Measurements from ENCODE around the gene TCEAL7.

TCEAL7 gene

DNA sequence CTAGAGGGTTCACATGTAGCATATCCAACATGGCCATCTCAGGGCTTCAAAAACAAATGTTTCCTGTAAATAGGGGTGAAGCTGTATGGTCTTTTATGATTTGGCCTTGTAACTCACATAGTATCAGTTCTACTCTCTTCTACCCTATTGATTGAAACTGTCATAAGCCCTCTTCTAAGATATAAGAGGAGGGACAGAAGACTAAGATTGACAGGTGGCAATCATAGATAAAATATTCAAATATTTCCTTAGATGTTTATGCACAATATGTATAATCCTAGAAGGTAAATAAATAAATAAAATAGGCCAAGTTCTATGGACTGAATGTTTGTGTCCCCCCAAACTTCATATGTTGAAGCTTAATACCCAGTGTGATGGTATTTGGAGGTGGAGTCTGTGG, 39.4 kb downstream of the TCEAL7 start:
- DNase-seq, result no peak

DNA sequence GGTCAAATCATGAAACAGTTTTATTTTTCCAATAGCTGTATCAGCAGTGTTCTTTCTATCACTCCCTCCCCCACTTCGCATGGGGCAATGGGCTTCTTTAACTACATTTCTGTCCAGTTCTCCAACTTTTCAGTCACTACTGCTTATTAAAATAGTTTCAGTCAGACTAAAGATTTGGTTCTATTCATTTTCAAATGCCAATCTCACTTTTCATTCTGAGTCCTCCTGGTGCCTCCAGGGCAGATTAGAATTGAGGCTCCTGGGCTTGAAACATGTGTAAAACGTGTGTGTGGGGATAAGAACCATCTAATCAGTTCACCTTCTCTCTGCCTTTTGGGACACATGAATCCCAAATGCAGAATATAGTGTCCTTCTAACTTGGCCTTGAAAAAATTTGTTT, 42.8 kb downstream of the TCEAL7 start:
- no peak for DNase-seq

GRCh38 chrX:103373581-103373980, 43.5 kb downstream of the TCEAL7 start:
- no peak for DNase-seq

GRCh38 chrX:103376118-103376978, 46.3 kb downstream of the TCEAL7 start, which contains the start of gene BEX3:
Gene BEX3 (plus strand): TSS chrX:103376538. CDS start chrX:103377522, 984 bp downstream.
- DNase-seq, result no peak

GRCh38 chrX:103376979-103377324, 46.9 kb downstream of the TCEAL7 start:
- no peak for DNase-seq

DNA sequence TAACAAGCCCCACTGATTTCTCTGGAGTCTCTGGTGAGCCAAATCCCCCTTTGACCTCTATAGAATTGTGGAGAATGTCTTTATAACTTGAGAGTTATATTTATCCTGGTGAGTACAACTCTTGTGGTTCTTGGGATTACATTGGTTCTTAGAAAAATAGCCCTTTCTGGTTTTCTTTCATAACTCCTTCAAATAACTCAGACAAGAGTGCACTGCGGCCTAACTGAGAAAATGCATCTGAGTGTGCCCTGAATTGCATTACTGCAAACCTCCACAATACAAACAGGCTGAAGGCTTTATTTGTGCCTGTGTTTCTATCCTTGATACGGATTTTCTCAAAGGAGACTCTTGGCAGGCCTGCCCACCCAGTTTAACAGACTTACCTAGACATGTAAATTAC, 49.0 kb downstream of the TCEAL7 start:
- DNase-seq, result no peak

All from amniotic stem cell (primary cell).